Right atrium auricular region (tissue), 2 donors: ENCODE results near the gene RGS6. TPM values are rescaled to one million over a fixed set of nuclear protein-coding genes. Genes with fewer than 3 reads are reported as not detected.

Experiments
- DNase-seq: peaks from one replicate; pipeline ENCODE4 v3.0.0-alpha.2; 2019; ENCODE audit warnings: low spot score
- H3K27ac ChIP-seq, 2 donors: fragments of 200-600 bp; sonication (generic); 1 replicate in 1 of 2; 2 replicates in 1 of 2; pipeline ENCODE4 v1.5.1; 2016 to 2019
- H3K27me3 ChIP-seq, 2 donors: fragments of 200-600 bp; sonication (generic); one replicate each; pipeline versions ENCODE4 v1.5.1 to v1.6.0; 2017 to 2019
- H3K36me3 ChIP-seq: fragments of 200-600 bp; sonication (generic); one replicate; pipeline ENCODE4 v1.5.1; 2016
- H3K4me1 ChIP-seq, 2 donors: fragments of 200-600 bp; sonication (generic); one replicate each; pipeline versions ENCODE4 v1.5.1 to v1.6.0; 2017 to 2019
- H3K4me3 ChIP-seq, 2 donors: fragments of 200-600 bp; sonication (generic); 1 replicate in 1 of 2; 2 replicates in 1 of 2; pipeline ENCODE4 v1.5.1; 2017 to 2019; ENCODE audit warnings: mild to moderate bottlenecking in 1 of 2, moderate library complexity in 1 of 2
- H3K9me3 ChIP-seq, 2 donors: fragments of 200-600 bp; sonication (generic); one replicate each; pipeline ENCODE4 v1.5.1; 2019
- total RNA-seq, 2 donors: library from RNA; depleted of rRNA; stranded (reverse); fragments of >200 nt; gene quantifications; one replicate each; pipeline ENCODE4 v1.1.0, GENCODE V29; 2016
- TF ChIP-seq, protein P1 (sequence below), 2 donors: fragments of 200-600 bp; sonication (generic); IDR thresholded peaks; one replicate each; pipeline ENCODE4 v1.5.1; 2019; ENCODE audit warnings: antibody characterized with exemption in 2 of 2

Gene RGS6
- total RNA-seq, 2 donors from 2014 or later, result 12.1 to 13.1 TPM

DNA sequence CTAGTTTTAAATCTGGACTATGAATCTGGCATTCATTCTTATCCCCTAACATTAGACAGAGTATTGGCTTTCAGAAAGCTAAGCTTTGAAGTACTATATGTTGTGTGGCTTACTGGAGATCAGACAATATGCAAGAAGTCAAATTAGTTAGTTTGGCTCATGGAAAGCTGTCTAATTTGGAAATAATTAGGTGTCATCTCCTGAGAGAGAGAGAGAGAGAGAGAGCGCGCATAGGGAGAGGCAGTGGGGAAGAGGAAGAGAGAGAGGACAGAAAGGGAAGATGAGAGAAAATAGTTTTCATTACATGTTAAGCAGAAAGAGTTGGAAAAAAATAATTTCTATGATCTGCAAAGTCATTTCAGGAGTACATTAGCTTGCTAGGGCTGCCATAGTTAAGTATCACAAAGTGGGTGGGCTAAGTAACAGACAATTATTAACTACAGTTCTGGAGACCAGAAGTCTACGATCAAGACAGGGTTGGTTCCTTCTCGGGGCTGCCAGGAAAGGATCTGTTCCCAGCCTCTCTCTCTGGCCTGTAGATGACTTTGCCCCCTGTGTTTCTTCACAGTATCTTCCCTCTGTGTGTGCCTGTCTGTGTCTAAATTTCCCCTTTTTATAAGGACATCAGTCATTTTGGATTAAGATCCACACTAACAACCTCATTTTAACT is 404.2 kb downstream of the RGS6 start:
- no peak for DNase-seq
- Histone ChIP-seq H3K9me3 (no peaks in the 10 kb centered on the region), H3K27me3 (no peaks in the 10 kb centered on the region), H3K4me1 (peaks cover 0 to 8% of the 10 kb centered on the region in 2 donors), H3K27ac (no peak overlapping the region), H3K4me3 (no peak overlapping the region), H3K36me3 (no peaks in the 10 kb centered on the region)
- TF ChIP-seq, protein P1, sequence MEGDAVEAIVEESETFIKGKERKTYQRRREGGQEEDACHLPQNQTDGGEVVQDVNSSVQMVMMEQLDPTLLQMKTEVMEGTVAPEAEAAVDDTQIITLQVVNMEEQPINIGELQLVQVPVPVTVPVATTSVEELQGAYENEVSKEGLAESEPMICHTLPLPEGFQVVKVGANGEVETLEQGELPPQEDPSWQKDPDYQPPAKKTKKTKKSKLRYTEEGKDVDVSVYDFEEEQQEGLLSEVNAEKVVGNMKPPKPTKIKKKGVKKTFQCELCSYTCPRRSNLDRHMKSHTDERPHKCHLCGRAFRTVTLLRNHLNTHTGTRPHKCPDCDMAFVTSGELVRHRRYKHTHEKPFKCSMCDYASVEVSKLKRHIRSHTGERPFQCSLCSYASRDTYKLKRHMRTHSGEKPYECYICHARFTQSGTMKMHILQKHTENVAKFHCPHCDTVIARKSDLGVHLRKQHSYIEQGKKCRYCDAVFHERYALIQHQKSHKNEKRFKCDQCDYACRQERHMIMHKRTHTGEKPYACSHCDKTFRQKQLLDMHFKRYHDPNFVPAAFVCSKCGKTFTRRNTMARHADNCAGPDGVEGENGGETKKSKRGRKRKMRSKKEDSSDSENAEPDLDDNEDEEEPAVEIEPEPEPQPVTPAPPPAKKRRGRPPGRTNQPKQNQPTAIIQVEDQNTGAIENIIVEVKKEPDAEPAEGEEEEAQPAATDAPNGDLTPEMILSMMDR (IDR thresholded peaks at IDR 0.05), result no peak

DNA sequence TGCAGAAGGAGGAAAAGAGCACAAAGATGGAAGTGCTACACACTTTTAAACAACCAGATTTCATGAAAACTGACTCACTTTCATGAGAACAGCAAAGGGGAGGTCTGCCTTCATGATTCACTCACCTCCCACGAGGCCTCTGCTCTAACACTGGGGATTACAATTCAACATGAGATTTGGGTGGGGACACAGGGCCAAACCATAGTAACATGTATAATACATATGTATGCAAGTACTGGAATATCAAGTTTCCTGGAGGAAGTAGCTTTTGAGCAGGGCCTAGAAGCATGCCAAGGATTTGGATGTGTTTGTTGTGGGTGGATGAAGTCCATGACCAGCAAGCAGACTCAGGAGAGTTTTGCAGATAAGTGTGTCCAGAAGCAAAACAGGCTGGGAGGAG is 409.0 kb downstream of the RGS6 start:
- Histone ChIP-seq H3K27me3 (no peaks in the 10 kb centered on the region), H3K36me3 (no peaks in the 10 kb centered on the region), H3K4me3 (no peak overlapping the region), H3K4me1 (no peaks in the 10 kb centered on the region), H3K27ac (no peak overlapping the region), H3K9me3 (no peaks in the 10 kb centered on the region)
- TF ChIP-seq, protein P1 (IDR thresholded peaks at IDR 0.05), result no peak
- DNase-seq, result no peak

DNA sequence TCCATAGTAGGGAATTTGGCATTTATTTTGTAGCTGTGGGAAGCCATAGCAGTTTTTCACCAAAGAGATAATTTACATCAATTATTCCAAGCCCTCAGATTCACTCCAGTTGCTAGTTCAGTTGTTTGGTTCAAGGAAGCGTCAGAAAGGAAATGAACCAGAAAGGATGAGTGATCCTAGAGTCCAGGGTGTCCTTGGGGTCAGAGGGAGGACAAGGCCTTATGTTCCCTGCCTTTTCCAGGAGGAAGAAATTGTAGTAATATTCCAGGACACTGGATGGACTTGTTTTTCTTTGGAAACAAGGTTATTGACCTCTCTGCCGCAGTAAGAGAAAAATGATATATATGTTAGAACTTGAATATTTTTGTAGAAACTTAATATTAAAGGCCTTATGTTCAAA is 409.5 kb downstream of the RGS6 start:
- H3K9me3 ChIP-seq, result no peaks in the 10 kb centered on the region
- no peak for DNase-seq
- no peak overlapping the region for H3K4me3 ChIP-seq
- H3K27ac ChIP-seq, result no peak overlapping the region
- no peaks in the 10 kb centered on the region for H3K36me3 ChIP-seq
- TF ChIP-seq, protein P1 (IDR thresholded peaks at IDR 0.05), result no peak
- no peaks in the 10 kb centered on the region for H3K4me1 ChIP-seq
- no peaks in the 10 kb centered on the region for H3K27me3 ChIP-seq

DNA sequence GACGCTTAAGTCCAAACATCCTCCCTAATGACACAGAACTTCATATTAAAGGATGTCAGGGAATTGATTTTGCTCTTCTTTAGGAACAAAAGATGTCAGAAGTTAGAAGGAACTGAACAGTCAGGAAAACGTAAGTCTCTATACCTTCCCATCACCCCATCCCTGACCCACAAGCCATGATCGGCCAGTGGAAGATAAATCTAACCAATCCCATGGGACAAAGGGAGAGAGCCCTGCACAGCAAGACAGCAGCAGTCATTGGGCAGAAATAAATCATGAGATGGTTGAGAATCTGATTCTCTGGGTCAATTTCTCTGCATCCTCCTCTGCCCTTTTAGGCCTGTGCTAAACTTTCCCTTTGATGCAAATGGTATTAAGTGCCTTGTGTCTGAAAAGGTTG is 414.9 kb downstream of the RGS6 start:
- no peaks in the 10 kb centered on the region for H3K27me3 ChIP-seq
- no peak overlapping the region for H3K27ac ChIP-seq
- H3K36me3 ChIP-seq, result no peaks in the 10 kb centered on the region
- DNase-seq, result no peak
- no peak overlapping the region for H3K4me3 ChIP-seq
- H3K9me3 ChIP-seq, result no peaks in the 10 kb centered on the region
- no peaks in the 10 kb centered on the region for H3K4me1 ChIP-seq
- TF ChIP-seq, protein P1 (IDR thresholded peaks at IDR 0.05), result no peak

DNA sequence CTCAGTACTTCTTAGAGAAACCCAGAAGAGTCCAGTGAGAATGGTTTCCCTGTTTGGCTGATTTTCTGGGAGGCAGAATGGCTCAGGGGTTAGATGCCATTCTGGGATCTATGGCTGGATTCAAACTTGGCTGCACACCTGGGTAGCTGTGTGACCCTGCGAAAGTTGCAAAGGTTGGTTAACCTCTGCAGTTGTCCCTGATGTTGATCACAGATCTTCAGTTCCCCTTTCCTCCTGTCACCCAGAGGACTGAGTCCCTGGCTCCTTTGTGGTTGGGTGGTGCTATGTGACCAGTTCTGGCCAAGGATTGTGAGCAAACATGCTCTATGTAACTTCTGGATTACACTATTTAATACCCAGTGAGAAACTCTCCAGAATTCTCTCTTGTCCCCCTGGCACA is 418.0 kb downstream of the RGS6 start:
- TF ChIP-seq, protein P1 (IDR thresholded peaks at IDR 0.05), result no peak
- no peak for DNase-seq
- H3K4me1 ChIP-seq, result no peaks in the 10 kb centered on the region
- no peak overlapping the region for H3K27ac ChIP-seq
- H3K27me3 ChIP-seq, result no peaks in the 10 kb centered on the region
- H3K9me3 ChIP-seq, result no peaks in the 10 kb centered on the region
- no peaks in the 10 kb centered on the region for H3K36me3 ChIP-seq
- H3K4me3 ChIP-seq, result no peak overlapping the region

DNA sequence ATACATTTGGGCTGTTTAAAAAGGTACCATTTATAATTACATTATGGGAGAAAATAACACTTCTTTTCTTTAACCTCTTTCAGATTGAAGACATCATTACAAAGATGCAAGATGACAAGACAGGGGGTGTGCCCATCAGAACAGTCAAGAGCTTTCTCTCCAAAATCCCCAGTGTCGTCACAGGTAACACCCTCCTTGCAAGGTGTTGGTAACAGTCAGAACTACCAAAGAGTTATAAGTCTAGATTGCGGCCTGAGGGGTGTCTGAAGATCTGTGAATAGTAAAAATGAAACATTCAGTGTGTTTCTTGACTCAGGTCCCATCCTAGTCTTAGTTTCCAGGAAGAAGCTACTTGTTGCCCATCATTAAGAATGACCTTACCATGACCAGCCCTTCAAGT is 419.8 kb downstream of the RGS6 start:
- H3K27me3 ChIP-seq, result no peaks in the 10 kb centered on the region
- H3K27ac ChIP-seq, result no peak overlapping the region
- TF ChIP-seq, protein P1 (IDR thresholded peaks at IDR 0.05), result no peak
- no peaks in the 10 kb centered on the region for H3K36me3 ChIP-seq
- H3K9me3 ChIP-seq, result no peaks in the 10 kb centered on the region
- no peaks in the 10 kb centered on the region for H3K4me1 ChIP-seq
- no peak overlapping the region for H3K4me3 ChIP-seq
- no peak for DNase-seq
